Superior temporal gyrus (tissue), 1 donor: ENCODE results near the gene CASP6.

ENCODE experiments used
- DNase-seq: peaks from one replicate; pipeline ENCODE4 v3.0.0-alpha.2; 2016; ENCODE audit errors: extremely low spot score

Gene CASP6

DNA sequence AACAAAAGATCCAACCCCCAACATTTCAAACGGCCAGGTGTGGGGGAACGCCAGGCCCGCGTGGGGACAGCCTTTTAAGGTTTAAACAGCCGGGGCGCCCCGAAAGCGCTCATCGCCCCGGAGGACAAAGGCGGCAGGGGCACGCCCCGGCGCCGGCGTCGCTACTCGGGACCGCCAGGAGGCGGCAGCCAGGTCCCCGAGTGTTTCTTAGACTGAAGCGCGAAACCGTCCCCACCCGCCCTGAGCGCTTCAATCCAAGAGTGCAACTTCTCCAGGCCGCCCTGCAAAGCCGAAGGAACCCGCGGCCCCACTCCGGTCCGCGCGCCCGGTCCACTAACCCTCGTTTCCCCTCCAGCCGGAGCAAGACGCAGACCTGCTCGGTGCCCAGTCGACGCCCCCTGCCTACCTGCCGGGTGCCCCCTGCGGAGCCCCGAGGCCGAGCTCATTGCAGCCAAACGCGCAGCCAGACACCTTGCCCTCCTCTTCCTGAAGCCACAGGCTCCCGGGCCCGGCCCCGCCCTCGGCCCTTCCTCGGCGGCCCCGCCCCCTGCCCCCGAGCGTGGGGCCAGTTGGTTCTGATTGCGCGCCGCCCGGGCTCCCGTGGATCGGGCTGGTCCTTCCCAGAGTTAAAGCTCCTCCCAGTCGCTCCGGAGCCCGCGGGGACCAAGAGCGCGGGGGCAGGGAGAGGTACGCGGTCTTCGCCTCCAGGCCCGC, at the start of gene CASP6:
CASP6 (minus strand) TSS at position 496 of the 714 bp plus-strand sequence; CDS start at position 446, 50 bp downstream.
- peak; percentile 49 for DNase-seq

- DNase-seq, result no peak
These were observed 49.3 kb upstream of the CASP6 start for GRCh38 chr4:109752525-109752924.

DNA sequence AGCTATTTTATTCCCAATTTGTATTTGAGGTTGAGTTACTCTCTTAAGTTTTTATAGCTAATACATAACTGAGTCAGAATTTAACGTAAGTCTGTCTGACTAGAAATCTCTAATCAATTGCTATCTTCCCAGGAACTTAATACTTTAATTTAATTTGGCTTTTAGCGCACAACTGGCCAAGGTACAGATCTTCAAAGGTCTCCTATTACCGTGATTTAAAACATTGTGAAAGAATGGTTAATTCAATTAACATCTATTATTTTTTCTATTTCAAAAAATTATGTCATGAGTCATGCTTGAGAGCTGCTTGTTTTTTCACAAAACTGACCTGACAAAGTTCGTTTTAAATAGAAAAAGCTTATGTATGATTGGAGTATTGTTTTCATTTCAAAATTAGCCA, 48.6 kb upstream of the CASP6 start:
- DNase-seq, result no peak

DNA sequence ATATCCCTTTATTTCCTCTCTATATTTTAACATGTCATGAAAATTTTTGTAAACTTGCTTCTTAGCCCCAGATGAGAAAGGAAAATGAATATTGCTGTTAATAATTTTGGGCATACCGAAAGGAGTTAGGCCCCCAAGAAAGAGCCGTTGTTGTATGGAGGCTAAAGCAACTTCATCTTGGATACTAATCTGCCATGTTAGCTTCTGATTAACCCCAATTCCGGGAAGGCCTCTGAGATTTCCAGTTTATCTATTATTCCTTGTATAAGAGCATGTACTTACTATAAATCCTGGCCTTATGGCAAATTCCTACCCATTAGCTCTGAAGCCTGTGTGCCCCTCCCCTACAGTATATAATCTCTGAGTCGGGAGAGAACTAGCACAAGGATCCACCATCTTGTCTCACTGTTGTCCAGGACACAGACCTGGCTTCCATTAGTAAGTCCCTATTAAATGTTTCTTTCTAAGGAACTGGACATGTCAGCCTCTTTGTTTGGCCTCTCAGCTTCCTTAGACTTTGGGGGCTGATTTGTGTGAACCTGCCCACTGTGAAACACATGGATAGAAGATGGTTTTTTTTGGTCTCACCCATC, 47.5 kb upstream of the CASP6 start:
- no peak for DNase-seq

DNA sequence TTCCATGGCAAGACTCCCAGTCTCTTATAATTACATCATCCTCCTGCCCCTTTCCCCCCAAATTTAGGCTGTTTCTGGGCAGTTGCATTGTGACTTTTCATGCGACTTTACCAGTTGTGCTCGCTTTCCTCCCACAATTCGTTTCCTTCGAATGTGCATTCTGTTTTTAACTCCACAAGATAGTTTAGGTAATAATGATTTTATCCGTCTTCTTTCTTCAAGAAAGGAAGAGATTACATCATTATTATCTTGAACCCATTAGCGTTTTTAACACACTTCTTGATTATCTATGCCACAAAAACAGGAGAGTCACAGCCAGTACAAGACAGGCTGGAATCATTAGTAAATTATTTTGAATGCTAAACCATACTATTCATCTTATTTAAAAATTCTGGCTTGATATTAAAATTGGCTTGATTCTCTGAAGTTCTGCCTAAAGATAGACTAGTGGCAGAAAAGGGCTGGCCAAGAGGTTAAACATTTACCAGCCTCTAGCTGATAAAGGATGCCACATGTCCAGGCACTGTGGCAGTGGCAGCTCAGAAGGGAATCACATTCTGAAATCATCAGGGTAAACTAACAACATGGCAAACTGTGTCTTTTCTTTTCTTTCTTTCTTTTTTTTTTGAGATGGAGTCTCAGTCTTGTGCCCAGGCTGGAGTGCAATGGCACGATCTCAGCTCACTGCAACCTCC, 46.3 kb upstream of the CASP6 start:
- DNase-seq, result no peak

DNA sequence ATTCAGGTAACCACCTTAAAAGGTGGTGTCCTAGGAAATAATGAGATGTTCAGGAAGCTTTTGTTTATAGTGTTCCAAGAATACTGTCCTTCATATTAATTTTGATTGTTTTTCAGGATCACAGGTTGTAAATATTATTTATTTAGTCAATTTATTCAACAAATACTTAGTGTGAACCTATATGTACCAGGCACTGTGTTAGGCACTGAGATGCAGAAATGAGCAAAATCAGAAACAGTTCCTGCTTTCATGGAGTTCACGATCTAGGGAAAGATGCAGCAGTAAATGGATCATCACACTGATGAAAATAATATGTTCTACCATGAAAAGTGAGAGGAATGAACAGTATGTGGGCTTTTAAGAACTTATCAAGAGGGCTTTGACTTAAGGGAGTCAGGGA, 44.9 kb upstream of the CASP6 start:
- DNase-seq, result no peak

DNA sequence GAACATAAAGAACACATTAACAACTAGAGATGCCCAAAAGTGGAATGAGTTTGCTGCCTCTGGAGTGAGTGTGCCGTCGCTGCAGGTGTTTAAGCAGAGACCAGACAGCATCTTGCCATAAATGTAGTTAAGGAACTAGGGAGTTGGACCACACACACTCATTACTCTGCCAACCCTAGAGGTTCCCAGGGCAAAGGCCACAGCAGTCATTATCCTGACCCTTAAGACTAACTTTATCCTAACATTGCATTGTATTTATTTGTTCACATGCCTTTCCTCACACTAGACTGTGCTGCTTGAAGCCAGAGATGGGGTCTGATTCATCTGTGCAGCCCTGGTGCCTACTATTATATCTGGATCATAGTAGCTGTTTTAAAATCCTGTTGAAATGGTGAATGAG, 43.5 kb upstream of the CASP6 start:
- DNase-seq, result no peak

DNA sequence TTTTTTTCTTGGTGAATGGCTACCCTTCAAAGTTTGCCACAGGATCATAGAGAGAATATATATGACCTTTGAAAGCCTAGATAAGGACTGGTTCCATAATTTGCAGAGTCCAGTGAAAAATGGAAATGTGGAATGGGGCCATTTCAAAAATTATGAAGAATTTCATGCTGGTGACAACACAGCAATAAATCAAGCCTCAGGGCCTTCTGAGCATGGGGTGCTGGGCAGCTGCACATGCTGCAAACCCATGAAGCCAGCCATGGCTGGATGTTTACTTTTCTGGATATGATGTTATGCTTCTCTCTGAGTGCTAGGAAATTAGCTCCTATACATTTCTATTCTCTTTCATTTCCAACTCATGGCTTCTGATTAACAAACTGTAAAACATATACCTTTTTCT, 42.6 kb upstream of the CASP6 start:
- DNase-seq, result no peak

DNA sequence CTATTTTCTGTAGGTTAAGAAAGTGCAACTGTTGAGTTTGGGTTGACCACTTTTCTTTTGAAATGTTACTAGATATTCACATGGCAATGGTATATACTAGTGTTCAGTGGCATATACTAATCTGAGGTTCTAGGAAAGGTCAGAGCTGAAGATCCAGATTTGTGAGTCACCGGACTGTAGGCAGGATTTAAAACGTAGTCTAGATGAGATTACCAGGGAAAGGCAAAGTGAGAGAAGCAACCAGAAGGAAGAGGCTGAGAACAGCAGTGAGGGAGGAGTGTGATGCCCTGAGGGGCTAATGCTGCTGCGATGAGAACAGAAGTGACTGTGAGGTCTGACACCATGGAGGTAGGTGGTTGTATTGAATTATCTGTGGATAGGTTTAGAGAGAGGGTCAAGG, 36.3 kb upstream of the CASP6 start:
- DNase-seq, result no peak

DNA sequence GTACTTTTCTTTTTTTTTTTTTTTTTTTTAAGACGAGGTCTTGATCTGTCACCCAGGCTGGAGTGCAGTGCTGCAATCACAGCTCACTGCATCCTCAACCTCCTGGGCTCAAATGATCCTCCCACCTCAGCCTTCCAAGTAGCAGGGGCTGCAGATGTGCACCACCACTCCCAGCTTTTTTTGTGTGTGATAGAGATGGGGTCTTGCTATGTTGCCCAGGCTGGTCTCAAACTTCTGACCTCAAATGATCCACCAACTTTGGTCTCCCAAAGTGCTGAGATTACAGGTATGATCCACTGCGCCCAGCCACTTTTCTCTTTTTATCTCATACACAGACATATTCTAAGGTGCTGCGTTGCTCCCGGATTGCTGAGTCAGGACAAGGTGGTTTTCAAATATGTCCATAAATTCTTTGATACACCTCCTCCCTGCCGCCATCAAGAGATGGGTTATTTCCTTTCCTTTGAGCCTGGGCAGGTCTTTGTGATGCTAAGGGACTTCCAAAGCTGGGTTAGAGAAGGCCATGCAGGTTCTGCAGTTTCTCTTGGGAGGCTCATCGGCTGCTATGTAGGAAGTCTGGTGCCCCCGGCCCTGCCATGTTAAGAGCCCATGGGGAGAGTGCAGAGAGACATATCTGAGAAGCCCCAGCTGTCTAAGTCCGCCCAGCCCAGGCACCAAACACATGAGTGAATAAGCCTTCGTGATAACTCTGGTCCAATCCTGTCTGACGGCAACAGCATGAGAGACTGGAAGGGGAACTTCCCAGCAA, 35.0 kb upstream of the CASP6 start:
- no peak for DNase-seq

DNA sequence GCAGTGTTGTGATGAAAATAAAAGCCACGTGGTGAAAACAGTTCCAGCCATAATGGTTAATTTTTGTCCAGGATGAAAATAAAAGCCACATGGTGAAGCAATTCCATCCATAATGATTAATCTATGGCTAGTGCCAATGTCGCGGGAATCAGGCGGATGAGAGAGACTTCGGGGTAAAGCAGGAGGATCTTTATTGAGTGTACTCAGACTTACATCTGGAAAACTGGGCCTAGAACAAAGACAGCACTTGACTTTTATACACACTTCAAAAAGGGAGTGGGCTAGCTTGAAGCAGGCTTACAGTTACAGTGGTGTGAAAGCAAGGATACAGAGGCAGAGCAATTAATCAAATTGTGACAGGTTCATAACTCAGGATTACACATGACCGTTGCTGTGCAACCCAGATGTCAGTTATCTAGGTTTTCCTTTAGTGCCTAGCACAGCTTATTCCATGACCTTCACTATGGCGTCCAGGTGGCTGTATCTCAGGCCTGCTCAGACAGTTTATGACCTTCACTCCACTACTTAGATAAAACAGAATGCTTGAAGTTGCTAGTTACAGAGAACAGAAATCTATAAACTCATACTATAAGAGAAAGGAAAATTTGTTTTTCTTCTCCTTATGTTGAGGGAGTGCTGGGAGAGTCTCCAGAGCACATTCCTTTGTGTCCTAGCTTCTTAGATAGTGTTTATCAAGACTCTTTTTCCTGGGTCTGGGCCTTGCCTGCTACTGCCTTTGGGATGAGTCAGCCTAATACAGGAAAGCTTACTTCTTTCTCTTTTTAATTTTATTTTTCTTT, 32.5 kb upstream of the CASP6 start:
- DNase-seq, result no peak

- no peak for DNase-seq
These were observed 30.5 kb upstream of the CASP6 start for GRCh38 chr4:109733728-109734127.

DNA sequence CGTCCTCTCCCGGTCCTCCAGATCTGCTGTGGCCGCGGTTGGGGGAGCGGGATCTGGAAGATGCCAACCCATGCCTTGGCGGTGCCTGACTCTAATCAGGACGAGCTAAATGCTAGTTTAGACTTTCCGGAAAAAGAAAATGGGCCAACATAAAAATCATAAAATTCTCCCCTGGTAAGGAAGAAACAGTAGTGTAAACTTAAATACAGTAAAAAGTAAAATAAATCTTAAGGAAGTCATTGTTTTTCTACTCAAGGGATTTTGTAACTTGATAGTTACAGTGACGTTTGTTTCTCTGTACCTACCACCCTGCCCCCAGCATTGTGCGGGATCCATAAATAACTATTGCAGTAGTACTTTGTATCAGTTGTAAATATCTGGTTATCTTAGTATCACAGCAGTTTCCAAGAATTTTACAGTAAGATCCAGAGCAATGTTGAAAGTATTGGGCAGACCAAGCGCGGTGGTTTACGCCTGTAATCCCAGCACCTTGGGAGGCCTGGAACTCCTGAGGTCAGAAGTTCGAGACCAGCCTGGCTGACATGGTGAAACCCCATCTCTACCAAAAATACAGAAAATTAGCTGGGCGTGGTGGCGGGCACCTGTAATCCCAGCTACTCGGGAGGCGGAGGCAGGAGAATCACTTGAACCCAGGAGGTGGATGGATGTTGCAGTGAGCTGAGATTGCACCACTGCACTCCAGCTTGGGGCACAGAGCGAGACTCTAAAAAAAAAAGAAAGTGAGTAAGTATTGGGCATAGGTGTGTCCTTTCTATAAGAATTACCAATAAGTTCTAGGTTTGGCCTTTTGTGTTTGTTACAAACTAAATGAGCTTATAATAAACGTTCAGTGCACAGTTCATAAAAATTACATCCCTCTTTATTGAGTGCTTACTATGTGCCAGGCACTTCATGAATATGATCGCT, 27.6 kb upstream of the CASP6 start:
- DNase-seq, result peak; percentile 55

- DNase-seq, result peak; percentile 60
These were observed 26.7 kb upstream of the CASP6 start, which contains the start of gene PLA2G12A for GRCh38 chr4:109729718-109730618. PLA2G12A (minus strand) TSS chr4:109730070; CDS start chr4:109729809, 261 bp downstream.

- DNase-seq, result no peak
These were observed 26.0 kb upstream of the CASP6 start for GRCh38 chr4:109729117-109729717.

DNA sequence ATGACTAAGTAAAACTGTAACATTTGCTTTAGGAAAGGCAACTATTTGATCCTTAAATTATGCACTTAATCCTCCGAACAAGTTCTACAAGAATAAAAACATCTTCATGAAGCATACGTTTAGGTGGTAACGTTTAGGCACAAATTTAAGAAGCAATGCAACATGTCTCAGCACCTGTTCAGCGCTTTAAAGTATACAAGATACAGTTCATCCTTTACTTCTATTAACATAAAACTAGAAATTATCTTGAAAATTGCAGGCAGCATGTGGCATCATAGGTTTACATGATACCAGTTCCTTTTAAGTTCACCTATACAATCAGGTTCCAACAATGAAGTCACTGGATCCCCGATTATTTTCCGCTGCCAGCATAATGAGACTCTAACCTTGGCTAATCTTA, 25.1 kb upstream of the CASP6 start:
- no peak for DNase-seq

DNA sequence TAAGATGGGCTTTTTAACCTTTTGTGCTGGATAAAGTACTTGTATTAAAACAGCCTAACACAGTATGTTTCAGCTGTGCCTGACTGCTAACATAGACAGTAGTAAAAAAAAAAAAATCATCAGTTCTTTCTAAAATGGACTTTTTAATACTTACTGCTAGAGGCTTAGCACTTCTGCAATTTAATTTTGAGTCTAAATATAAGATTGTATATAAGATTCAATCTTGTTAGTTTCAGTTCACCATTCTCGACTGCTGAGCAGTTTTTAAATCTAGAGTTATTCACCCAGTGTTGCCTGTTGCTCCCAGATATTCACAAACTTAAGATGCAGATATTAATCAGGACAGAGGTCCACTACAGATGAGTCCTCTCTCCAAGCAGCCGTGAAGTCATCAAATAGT, 19.9 kb upstream of the CASP6 start:
- no peak for DNase-seq

GRCh38 chr4:109722357-109722756, 19.1 kb upstream of the CASP6 start:
- DNase-seq, result no peak

DNA sequence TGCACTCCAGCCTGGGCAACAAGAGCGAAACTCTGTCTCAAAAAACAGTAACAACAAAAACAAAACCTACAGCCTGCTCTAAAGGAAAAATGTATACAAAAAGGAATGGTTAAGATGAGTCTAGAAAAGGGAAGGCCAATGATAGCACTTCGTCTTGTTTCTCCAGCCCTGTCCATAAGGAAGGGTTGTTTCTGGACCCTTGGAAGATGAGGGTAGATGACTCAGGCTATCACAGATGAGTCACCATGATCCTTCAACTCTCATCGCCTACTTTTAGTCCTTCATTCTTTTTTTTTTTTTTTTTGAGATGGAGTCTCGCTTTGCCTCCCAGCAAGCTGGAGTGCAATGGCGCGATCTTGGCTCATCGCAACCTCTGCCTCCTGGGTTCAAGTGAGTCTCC, 17.8 kb upstream of the CASP6 start:
- no peak for DNase-seq
